OCI-LY3 (cell line): ENCODE measurements around the gene INHBE.
A peak's percentile ranks its signal among the peaks of the same experiment; 100 is the strongest.

ENCODE experiments used
- EZH2phosphoT487 ChIP-seq: fragments of 200-600 bp; shearing (Covaris generic); IDR thresholded peaks from 2 replicates; pipeline ENCODE4 v1.6.1; 2018; ENCODE audit warnings: antibody characterized with exemption, mixed run types, low read depth
- TF ChIP-seq, protein P1 (sequence below): fragments of 200-600, 300-600 bp; sonication (generic); IDR thresholded peaks from 2 replicates; pipeline ENCODE4 v1.5.1; 2014; ENCODE audit warnings: antibody characterized with exemption, low read length, low read depth

DNA sequence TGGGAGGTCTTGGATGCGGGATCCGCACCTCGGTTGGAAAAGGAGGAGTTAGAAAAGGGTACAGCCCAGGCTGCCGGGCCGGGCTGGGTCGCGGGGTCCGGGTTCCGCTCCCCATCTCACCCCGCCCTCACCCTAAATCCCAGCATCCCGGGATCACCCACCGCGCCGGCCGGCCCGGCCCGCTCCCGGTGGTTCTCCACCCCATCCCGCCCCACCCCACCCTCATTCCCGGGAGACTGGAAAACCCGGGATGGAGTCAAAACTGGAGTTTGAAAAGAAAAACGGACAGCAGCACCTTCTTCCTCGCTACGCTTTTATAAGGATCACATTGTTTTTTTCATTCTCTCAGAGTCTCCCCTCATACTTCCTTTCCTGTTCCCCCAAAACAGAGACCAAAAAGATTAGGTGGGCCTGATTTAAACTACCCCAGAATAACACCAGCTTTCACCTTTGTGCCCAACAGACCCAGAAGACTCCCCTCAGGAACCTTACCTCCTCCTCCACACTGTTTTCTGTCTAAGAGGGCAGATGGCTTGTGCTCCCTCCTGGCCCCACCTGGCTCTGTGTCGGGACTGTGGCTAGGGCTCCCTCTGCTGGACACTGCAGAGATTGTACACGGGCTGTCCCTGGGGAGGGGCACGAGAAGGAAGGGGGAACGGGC lies 7.3 kb downstream of the INHBE start:
- TF ChIP-seq, protein P1, sequence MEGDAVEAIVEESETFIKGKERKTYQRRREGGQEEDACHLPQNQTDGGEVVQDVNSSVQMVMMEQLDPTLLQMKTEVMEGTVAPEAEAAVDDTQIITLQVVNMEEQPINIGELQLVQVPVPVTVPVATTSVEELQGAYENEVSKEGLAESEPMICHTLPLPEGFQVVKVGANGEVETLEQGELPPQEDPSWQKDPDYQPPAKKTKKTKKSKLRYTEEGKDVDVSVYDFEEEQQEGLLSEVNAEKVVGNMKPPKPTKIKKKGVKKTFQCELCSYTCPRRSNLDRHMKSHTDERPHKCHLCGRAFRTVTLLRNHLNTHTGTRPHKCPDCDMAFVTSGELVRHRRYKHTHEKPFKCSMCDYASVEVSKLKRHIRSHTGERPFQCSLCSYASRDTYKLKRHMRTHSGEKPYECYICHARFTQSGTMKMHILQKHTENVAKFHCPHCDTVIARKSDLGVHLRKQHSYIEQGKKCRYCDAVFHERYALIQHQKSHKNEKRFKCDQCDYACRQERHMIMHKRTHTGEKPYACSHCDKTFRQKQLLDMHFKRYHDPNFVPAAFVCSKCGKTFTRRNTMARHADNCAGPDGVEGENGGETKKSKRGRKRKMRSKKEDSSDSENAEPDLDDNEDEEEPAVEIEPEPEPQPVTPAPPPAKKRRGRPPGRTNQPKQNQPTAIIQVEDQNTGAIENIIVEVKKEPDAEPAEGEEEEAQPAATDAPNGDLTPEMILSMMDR: peak; percentile 94
- TF ChIP-seq EZH2phosphoT487: no peak
